HG03521 (cell line): ENCODE measurements around the gene DAAM1.

Source experiments
- ATAC-seq: cut with Tn5 transposase; IDR thresholded peaks from one replicate; pipeline ENCODE4 v1.9.1; 2021; ENCODE audit warnings: mild to moderate bottlenecking, moderate library complexity; ENCODE audit not compliant: unreplicated experiment

The DAAM1 gene

GRCh38 chr14:59415836-59416602 is 227.6 kb downstream of the DAAM1 start:
- ATAC-seq, result no peak

- ATAC-seq, result no peak
Measured at GRCh38 chr14:59417311-59417710, 228.8 kb downstream of the DAAM1 start.

GRCh38 chr14:59419303-59419702 is 230.8 kb downstream of the DAAM1 start:
- ATAC-seq, result no peak
